Spinal cord (tissue), 10 donors: ENCODE results near the gene RBM10. TPM values are rescaled to one million over a fixed set of nuclear protein-coding genes. Genes with fewer than 3 reads are reported as not detected.

Source experiments
- DNase-seq, 6 donors: peaks; one replicate each; pipeline versions ENCODE4 v3.0.0 to v3.0.0-alpha.2; 2013 to 2015; ENCODE audit warnings: low spot score in 6 of 6, low read depth in 4 of 6
- H3K27ac ChIP-seq: one replicate; pipeline ENCODE4 v1.5.1; 2013; ENCODE audit warnings: low read depth, low read length, control low read depth
- H3K27me3 ChIP-seq: one replicate; pipeline ENCODE4 v1.6.1; 2013; ENCODE audit warnings: low read length; ENCODE audit not compliant: control insufficient read depth, insufficient read depth
- H3K36me3 ChIP-seq: one replicate; pipeline ENCODE4 v1.6.1; 2013; ENCODE audit warnings: low read length; ENCODE audit not compliant: control insufficient read depth, insufficient read depth
- H3K4me1 ChIP-seq: one replicate; pipeline ENCODE4 v1.6.1; 2013; ENCODE audit warnings: low read length; ENCODE audit not compliant: control insufficient read depth, insufficient read depth
- H3K4me3 ChIP-seq: one replicate; pipeline ENCODE4 v1.5.1; 2013; ENCODE audit warnings: low read depth, low read length, control low read depth
- H3K9me3 ChIP-seq: one replicate; pipeline ENCODE4 v1.6.1; 2013; ENCODE audit warnings: low read length; ENCODE audit not compliant: control insufficient read depth, insufficient read depth
- WGBS: methylation state at CpG from one replicate; pipeline ENCODE4 v1.1.5; 2013; ENCODE audit warnings: missing lambda C conversion rate; ENCODE audit not compliant: insufficient coverage; 5-methylcytosine and 5-hydroxymethylcytosine counted together
- polyA plus RNA-seq, 2 donors: library from polyadenylated mRNA; unstranded; fragments of 120-200 nt; gene quantifications; one replicate each; pipeline ENCODE4 v1.2.1, GENCODE V29; 2013; ENCODE audit not compliant: insufficient read length in 2 of 2
- total RNA-seq, 2 donors: library from RNA; depleted of rRNA in 1 of 2; stranded (reverse); fragments of 120-200 nt in 1 of 2; fragments of >200 nt in 1 of 2; gene quantifications; one replicate each; pipeline versions ENCODE4 v1.2.3 to v1.2.4, GENCODE V29; 2013 to 2014
- donor health status: healthy.

RBM10 gene
- total and polyA plus RNA-seq, 4 donors: 24.3 to 63.7 (median 49.5) TPM

DNA sequence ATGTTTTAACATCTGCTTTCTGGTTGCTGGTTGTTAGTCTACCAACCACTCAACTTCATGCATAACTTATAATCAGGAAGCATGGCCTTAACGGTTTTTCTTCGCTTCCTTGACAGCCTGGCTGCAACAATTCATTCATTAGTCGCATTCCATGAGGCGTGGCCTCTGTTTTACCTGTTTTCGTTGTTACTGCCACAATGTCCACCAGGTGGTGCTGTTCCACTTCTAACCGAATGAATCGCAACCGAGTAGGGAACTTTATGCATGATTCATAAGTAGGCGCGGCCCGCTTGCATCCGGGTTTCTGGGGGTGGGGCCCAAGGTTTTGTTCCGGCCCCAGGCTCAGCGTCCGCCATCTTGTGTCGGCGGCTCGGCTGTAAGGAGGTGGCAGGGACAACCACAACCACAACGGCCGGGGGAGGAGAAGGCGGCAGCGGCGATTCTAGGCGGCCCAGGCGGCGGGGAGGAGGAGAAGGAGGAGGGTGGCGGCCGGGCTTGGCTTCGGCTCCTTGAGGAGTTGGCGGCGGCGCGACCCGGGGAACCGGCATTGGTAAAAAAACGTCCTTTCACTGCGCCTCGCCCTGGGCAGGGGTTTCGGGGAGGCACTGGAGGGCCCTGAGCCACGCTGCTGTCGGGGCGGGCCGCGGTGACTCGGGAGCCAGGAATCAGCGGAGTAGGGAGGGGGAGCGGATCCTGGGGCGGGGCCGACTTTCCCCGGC lies 48.6 kb downstream of the RBM10 start, which contains the start of gene UBA1:
Gene UBA1, plus strand, starts transcription at position 355 of the 719 bp plus-strand sequence. CDS start 4,974 bp downstream, outside the sequence.
- Histone ChIP-seq H3K27ac (peak within 1 kb of the TSS; percentile 91), H3K4me1 (peaks cover 55% of the 10 kb centered on the region), H3K36me3 (peaks cover 16% of the 10 kb centered on the region), H3K4me3 (peak within 1 kb of the TSS; percentile 88), H3K27me3 (peaks cover 22% of the 10 kb centered on the region), H3K9me3 (no peaks in the 10 kb centered on the region)
- DNase-seq: peak; percentile 78 to 99 (median 98)
- WGBS: under 1% methylated on average over 50 of the region's 50 CpGs

DNA sequence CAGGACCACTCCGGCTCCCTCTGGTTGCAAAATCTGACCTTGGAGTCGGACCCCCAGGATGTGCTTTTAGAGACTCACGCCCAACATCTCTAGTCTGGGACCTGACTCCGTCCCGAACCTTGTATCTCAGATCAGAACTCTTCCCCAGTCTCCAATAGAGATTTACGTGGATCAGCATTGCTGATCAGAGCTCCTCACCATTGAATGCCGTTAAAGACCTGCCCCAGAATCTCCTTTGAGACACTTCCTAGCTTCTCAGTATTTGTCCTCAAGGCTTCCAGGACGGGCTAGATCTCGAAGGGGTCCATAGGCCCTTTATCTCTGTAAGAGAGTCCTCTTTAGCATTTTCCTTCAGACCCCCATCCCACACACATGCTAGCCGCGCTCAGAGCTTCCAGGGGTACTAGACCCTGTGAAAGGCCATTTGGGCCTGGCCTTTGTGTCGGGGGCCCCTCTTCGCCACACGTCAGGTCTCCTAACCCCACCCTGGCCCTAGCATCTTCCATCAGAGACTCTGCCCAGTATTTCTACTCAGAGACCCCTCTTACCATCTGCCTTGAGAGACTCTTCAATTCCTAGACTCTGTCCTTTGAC lies 49.3 kb downstream of the RBM10 start:
- DNase-seq: peak in 1 of 6 donors; percentile 16
- H3K27me3 ChIP-seq: peaks cover 20% of the 10 kb centered on the region
- peaks cover 23% of the 10 kb centered on the region for H3K36me3 ChIP-seq
- peaks cover 55% of the 10 kb centered on the region for H3K4me1 ChIP-seq
- WGBS: 11% methylated on average over 14 of the region's 14 CpGs
- H3K9me3 ChIP-seq: no peaks in the 10 kb centered on the region
- peak overlapping the region; percentile 91 for H3K27ac ChIP-seq
- peak overlapping the region; percentile 88 for H3K4me3 ChIP-seq

DNA sequence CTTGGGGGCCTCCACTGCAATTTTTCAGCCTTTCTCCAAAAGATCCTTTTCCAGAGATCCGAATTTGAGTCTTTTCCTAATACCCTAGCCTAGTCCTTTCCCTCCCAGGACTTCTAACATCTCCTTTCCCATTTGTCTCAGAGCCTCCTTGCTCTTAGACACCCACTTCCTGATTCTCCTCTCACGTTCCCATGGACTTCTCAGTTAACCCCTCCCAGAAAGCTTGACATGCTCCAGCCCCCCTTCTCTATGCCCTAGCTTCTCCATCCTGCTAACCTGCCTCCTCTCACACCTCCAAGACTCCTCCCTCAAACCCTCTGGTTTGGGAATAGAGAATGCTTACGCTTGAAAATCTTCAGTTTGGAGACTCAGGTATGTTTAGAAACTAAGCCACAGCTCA lies 51.1 kb downstream of the RBM10 start:
- DNase-seq: no peak
- H3K36me3 ChIP-seq: peaks cover 41% of the 10 kb centered on the region
- H3K27ac ChIP-seq: no peak overlapping the region
- H3K4me3 ChIP-seq: no peak overlapping the region
- peaks cover 44% of the 10 kb centered on the region for H3K4me1 ChIP-seq
- peaks cover 7% of the 10 kb centered on the region for H3K27me3 ChIP-seq
- no peaks in the 10 kb centered on the region for H3K9me3 ChIP-seq
- 64% methylated on average over 2 of the region's 3 CpGs for WGBS

DNA sequence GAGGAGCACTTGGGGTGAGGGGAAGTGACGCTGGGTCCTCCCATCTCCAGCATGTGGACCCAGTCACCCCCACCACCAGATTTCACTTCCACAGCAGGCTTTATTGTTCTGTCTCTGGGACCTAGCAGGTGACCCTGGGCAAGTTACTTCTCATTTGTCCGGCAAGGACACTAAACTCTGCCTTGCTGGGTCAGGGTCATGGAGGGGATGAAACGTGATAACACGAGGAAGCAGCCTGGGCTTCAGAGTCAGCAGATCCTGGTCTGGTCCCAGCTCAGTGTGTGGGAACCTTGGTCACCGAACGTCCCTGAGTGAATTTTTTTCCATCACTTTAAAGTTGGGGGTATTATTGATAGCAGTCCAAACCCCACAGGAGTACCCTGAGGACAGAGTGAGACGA lies 52.5 kb downstream of the RBM10 start:
- no peak overlapping the region for H3K27ac ChIP-seq
- WGBS: 66% methylated on average over 5 of the region's 7 CpGs
- peaks cover 38% of the 10 kb centered on the region for H3K4me1 ChIP-seq
- no peaks in the 10 kb centered on the region for H3K9me3 ChIP-seq
- no peaks in the 10 kb centered on the region for H3K27me3 ChIP-seq
- no peak overlapping the region for H3K4me3 ChIP-seq
- no peak for DNase-seq
- peaks cover 55% of the 10 kb centered on the region for H3K36me3 ChIP-seq

DNA sequence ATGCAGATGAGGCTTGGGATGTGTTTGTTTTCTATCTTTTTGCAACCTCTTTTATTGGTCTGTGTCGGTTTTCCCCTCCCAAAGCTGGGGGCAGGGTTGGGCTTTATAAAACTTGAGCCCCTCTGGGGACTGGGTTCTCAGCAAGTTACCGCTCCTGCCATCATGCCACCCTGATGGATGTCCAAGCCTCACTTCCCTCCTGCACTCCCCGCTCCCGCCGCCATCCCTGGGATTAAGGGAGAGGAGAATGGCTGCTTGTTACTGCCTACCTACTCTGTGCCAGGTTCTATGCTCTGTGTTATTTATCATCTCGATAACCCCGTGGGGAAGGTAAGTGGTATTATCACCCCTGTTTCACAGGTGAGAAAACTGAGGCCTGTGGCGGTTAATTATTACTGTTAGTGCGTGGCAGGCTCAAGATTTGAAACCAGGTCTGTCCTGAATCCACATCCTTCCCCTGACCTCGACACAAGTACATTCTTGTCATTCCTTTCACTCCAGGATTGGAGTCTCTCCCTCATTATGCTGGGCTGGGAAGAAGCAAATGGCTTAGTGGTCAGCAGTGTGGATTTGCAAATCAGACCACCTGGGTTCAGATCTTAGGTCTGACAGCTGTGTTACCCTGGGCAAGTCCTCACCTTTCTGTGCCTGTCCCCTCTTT lies 53.1 kb downstream of the RBM10 start:
- H3K36me3 ChIP-seq: peaks cover 62% of the 10 kb centered on the region
- DNase-seq: no peak
- no CpG with 5 or more reads among the region's 10 CpGs for WGBS
- H3K9me3 ChIP-seq: no peaks in the 10 kb centered on the region
- H3K4me3 ChIP-seq: no peak overlapping the region
- H3K27ac ChIP-seq: no peak overlapping the region
- no peaks in the 10 kb centered on the region for H3K27me3 ChIP-seq
- H3K4me1 ChIP-seq: peaks cover 34% of the 10 kb centered on the region

DNA sequence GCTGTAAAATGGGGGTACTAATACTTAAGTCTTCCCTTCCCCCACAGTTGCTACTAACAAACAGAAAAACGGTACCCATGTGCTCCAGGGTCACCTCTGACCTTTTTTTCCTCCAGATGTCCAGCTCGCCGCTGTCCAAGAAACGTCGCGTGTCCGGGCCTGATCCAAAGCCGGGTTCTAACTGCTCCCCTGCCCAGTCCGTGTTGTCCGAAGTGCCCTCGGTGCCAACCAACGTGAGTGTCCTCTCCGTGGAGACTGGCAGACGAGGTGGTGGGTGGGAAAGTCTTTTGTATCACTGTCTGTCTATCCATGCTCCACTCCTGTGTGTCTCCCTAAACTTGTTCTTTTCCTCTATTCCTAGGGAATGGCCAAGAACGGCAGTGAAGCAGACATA lies 53.7 kb downstream of the RBM10 start:
- H3K4me1 ChIP-seq: peaks cover 31% of the 10 kb centered on the region
- H3K4me3 ChIP-seq: no peak overlapping the region
- WGBS: 98% methylated on average over 8 of the region's 15 CpGs
- no peak overlapping the region for H3K27ac ChIP-seq
- DNase-seq: no peak
- H3K27me3 ChIP-seq: peaks cover 2% of the 10 kb centered on the region
- H3K36me3 ChIP-seq: peaks cover 67% of the 10 kb centered on the region
- H3K9me3 ChIP-seq: no peaks in the 10 kb centered on the region

DNA sequence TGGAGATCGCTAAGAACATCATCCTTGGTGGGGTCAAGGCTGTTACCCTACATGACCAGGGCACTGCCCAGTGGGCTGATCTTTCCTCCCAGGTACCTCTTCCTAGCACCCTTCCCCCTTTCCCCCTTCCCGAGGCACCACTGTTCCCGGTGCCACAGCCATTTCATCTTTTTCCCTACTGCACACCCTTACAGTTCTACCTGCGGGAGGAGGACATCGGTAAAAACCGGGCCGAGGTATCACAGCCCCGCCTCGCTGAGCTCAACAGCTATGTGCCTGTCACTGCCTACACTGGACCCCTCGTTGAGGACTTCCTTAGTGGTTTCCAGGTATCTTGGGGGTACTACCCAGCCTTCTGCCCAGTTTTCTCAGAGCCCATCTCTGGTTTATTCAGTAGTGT lies 54.3 kb downstream of the RBM10 start:
- H3K4me1 ChIP-seq: peaks cover 31% of the 10 kb centered on the region
- H3K27ac ChIP-seq: no peak overlapping the region
- peaks cover 2% of the 10 kb centered on the region for H3K27me3 ChIP-seq
- no peaks in the 10 kb centered on the region for H3K9me3 ChIP-seq
- peaks cover 73% of the 10 kb centered on the region for H3K36me3 ChIP-seq
- DNase-seq: no peak
- WGBS: 95% methylated on average over 10 of the region's 10 CpGs
- no peak overlapping the region for H3K4me3 ChIP-seq

DNA sequence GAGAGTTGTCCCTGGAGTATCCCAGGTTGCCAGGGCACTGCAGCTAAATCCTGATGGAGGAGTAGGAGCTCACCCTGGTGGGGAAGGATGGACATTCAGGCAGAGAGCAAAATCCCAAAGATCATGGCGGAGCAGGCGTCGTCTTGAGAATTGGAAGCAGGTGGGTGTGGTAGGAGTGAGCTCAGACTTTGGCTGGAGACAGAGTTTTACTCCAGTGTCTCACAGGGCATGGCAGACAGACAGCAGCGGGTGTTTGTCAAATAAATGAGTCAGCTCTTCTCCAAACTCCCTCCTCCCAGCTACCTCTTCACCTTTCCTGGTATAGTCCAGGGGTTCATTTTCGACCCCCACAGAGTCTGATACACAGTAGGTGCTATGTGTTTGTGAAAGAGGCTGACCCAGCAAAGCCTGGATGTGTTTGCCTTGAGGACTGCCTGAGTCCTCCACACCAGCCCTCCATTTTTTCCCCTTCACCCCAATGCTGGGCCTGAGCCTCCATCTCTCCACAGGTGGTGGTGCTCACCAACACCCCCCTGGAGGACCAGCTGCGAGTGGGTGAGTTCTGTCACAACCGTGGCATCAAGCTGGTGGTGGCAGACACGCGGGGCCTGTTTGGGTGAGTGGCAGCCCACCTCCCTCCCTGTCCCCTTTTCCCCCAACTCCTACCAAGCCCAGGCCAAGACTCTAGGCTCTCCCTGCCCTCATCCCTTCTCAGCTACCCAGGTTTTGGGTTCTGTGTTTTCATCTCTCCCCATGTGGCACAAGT lies 55.5 kb downstream of the RBM10 start:
- Histone ChIP-seq H3K4me3 (no peak overlapping the region), H3K4me1 (peaks cover 18% of the 10 kb centered on the region), H3K9me3 (no peaks in the 10 kb centered on the region), H3K27me3 (peaks cover 2% of the 10 kb centered on the region), H3K27ac (no peak overlapping the region), H3K36me3 (peaks cover 80% of the 10 kb centered on the region)
- DNase-seq: peak in 1 of 6 donors; percentile 30
- 96% methylated on average over 5 of the region's 9 CpGs for WGBS

DNA sequence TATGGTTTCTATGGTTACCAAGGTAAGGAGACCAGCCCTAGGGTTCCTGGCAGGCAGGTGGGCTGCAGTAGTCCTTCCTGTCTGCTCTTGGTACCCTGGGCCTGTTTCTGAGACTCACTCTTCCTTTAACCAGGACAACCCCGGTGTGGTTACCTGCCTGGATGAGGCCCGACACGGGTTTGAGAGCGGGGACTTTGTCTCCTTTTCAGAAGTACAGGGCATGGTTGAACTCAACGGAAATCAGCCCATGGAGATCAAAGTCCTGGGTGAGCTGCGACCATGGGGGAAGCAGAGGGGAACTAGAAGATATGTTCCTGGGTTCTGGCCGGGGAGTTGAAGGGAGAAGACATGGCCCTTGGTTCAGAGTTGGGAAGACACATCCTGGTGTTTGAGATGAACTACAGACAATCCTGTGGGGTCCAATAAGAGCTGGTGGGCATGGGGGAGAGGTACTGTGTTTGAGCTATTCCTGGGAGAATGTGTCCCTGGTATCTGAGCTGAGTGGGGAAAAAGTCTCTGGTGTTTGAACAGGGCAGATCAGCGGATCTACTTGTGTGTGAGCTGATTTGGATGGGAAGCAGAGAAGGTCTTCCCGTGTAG lies 56.4 kb downstream of the RBM10 start:
- Histone ChIP-seq H3K27me3 (peaks cover 2% of the 10 kb centered on the region), H3K4me3 (no peak overlapping the region), H3K27ac (no peak overlapping the region), H3K36me3 (peaks cover 85% of the 10 kb centered on the region), H3K4me1 (peaks cover 17% of the 10 kb centered on the region), H3K9me3 (no peaks in the 10 kb centered on the region)
- no peak for DNase-seq
- WGBS: 95% methylated on average over 8 of the region's 9 CpGs
